Activated CD4-positive, CD25-positive, alpha-beta regulatory T cell treated with anti-CD3 and anti-CD28 coated beads, Interleukin-2, amount 50 U/mL, for 72 hours (primary cell): ENCODE measurements around the gene CCDC148.

Experiments
- DNase-seq: peaks from one replicate; pipeline ENCODE4 v3.0.0; 2021

CCDC148 gene

DNA sequence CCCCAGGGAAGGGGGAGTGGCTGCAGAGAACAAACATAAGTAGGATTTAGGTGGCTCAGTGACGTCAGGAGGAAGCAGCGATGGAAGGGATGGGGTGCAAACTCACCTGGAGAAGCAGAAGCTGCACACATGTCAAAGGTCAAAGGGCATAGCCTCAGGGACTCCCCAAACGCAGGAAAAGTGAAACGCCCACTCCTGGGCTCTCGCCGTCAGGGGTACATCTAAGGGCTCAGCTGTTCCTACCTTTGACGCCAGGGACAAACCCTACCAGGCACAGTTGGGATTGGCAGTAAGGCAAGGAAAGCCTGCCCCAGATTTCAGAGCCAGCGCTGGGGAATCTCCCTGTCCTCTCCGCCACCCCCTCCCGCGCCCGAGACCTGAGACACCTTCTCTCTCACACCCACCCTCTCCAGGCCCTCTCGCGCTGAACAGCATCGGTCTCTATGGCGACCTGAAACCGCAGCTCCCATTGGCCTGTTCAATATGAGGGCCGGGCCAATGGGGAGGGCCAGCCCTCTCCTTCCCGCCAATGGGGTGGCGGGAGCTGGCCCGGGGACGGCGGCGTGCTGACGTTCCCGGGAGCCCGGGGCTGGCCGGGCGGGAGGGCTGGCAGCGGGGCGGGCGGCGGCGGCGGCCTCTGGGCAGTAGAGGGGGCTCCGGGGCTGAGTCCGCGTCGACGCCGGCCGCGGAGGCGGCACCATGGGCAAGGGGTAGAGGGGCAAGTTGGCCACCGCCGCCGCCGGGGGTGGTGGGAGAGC, at the start of gene CCDC148, which contains the start of gene PKP4:
Gene CCDC148 (minus strand): TSS at position 445 of the 758 bp plus-strand sequence. CDS start 314 bp downstream, at position 131.
Gene PKP4 (plus strand): TSS at position 644 of the 758 bp plus-strand sequence. CDS start 76,233 bp downstream, outside the sequence.
- peak; percentile 83 for DNase-seq

GRCh38 chr2:158505448-158505934, 48.9 kb upstream of the CCDC148 start:
- no peak for DNase-seq

GRCh38 chr2:158504088-158504487, 47.5 kb upstream of the CCDC148 start:
- DNase-seq, result no peak

- DNase-seq, result no peak
Measured at GRCh38 chr2:158502974-158503373, 46.4 kb upstream of the CCDC148 start.

DNA sequence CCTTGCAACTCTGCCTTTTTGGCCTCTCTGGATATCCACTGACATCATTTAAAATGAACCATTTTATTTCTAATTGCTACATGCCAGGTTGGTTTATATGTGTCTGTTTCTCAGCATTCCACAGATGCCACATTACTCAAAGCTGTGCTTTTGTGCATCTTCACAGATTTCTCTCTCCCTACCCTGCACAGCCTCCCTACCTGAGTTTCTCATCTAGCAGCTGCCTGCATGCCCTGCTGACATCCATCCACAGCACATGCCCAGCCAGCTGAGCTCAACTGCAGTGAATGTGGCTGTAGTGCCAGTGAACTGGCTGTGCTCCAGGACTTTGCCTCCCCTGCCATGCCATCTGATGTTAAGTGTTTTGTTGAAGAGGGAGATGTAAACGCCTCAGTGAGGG, 44.7 kb upstream of the CCDC148 start:
- DNase-seq, result no peak

DNA sequence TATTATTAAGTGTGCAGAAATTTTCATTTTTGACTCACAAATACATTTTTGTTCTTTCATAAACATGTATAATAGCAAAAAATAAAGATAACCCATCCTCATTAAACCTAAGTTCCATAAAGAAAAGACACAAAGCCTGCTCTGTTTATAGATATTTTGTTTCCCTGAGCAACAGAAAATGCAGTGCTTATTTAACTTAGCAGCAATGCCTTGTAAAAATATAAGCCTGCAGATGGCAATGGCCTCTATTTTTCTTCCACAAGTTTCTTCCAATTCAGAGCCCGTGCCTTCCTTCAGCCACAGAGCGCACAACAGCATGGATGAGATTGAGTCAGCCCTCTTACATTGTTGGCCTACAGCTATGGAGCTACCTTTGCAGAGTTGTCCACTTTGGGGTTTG, 43.8 kb upstream of the CCDC148 start:
- DNase-seq, result no peak

GRCh38 chr2:158499383-158499782, 42.8 kb upstream of the CCDC148 start:
- DNase-seq, result no peak

- DNase-seq, result no peak
Measured at GRCh38 chr2:158498749-158499136, 42.2 kb upstream of the CCDC148 start.

DNA sequence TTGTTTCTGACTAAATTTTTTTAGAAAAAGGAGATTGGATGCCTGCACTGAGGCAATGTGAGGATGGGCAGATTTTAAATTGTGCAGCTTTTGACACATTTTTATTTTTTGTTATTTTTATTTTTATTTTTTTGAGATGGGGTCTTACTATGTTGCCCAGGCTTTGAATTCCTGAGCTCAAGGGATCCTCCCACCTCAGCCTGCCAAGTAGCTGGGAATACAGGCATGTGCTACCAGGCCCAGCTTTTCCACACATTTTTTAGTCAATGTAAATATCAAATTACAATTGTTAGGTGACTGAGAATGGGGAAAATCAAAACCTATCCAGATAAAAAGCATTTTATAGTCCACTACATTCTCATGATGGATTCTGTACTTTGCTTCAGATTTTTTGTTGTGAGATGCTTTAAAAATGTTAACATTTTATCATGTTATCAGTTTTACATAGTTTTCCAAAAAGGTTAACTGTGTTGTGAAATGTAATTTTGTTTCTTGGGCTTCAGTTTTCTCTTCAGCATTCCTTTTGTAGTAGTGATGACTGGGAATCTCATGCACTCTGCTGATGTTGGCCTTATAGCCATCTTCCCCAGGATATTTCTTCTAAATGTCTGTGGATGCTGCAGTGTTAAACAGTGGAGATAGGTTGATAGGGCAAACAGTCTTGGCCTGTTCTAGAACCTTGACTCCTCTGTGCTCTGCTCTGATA, 41.6 kb upstream of the CCDC148 start:
- DNase-seq, result no peak

- DNase-seq, result no peak
Measured at GRCh38 chr2:158497486-158497885, 40.9 kb upstream of the CCDC148 start.

DNA sequence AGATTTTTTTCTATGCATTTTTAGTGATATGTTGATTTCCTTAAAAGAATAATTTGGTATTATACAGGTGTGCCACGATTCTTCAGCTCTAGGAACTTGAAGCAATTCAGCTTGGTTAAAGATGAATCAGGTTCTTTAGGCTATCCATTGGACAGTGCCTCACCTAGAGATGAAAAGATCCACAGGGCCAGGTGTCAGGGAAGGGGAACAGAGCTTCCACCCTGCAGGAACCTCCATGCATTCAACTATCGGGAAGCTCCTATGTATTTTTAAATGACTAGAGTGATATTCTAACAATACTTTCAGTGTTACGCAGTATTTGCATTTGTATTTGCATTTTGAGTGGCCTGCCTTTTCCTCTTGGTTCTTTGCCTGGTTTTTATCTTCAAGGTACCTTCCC, 40.4 kb upstream of the CCDC148 start:
- DNase-seq, result no peak

- DNase-seq, result no peak
Measured at GRCh38 chr2:158495175-158495574, 38.6 kb upstream of the CCDC148 start.

- no peak for DNase-seq
Measured at GRCh38 chr2:158493458-158493857, 36.9 kb upstream of the CCDC148 start.

DNA sequence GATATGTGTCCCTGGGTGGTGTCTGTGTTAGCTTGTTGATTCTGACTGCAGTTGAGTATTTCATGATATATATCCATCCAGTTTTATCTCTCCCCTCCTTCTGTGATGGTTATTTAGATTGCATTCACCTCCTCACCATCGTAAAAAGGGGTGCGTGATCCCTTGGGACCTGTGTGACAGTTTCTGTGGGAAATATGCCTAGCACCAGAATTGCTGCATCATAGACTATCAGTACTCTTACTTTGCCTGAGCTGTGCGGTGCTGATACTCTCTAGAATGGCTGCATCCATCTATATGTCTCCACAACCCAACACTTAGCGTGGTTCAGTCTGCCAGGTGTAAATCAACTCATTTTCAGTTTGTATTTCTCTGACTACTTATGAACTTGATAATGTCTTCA, 34.5 kb upstream of the CCDC148 start:
- no peak for DNase-seq

- no peak for DNase-seq
Measured at GRCh38 chr2:158489366-158490112, 33.0 kb upstream of the CCDC148 start.

DNA sequence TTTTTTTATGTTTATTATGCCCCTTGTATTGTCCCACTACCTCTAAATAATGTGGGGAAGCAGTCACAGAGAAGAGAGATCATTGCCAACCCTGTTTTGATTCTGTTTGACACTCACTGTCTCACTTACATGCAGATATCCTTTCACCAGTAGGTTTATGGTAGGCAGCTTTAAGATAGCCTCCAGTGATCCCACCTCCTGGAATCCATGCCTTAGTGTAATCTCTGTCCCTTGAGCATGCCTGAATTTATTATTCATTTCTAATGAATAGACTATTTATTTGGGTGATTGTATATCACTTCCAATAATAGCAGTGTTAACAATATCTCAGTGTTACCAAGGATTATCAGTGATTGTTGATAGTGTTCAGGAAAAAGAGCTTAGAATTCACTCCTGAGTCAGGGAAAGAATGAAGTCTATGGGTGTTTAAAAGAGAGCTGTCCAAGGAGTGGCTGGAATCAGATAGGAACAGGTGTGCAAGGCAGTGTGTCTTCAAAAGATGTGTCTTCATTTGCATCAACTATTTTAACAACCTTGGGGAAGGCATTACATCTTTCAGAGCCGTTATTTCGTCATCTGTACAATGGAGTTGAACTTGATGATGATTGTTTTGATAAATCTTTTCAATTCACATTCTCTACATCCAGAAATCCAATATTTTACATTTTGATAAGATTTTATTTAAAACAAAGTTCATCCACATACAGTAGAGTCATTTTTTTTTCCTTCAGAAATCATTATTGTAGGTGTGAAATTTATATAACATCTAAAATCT, 32.1 kb upstream of the CCDC148 start:
- no peak for DNase-seq

DNA sequence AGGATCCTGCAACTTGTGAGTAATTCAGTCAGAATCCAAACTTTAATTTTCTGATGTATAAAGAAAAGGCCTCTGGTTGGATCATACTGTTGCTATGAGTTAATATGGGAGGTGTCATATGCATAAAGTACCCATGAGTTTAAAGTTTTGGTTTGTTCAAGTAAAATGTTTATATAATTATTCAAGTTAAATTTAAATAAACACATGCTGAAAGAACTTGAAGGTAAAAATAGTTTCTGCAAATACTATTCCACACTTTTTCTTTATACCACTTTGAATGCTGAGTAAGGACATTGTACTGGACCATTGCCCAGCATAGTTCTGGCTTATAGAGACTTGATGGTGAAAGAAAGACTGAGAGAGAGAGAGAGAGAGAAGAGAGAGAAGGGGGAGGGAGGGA, 30.9 kb upstream of the CCDC148 start:
- no peak for DNase-seq

GRCh38 chr2:158486970-158487325, 30.4 kb upstream of the CCDC148 start:
- DNase-seq, result no peak

GRCh38 chr2:158486150-158486969, 29.8 kb upstream of the CCDC148 start:
- DNase-seq, result no peak

GRCh38 chr2:158484892-158485556, 28.5 kb upstream of the CCDC148 start:
- no peak for DNase-seq

DNA sequence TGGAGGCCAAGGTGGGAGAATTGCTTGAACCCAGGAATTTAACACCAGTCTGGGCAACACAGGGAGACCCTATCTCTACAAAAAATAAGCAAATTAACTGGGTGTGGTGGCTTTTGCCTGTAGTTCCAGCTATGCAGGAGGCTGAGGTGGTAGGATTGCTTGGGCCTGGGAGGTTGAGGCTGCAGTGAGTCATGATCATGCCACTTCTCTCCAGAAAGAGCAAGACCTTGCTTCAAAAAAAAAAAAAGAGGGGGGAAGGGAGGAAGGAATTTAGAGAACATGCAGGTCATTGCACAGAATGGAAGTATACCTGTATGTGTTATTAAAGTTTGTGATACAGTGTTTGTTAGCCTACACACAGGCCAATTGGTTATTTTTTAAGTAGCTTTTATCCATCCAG, 26.0 kb upstream of the CCDC148 start:
- no peak for DNase-seq
